Vagina (tissue), 2 donors: ENCODE data around the gene AGPS. TPM values are rescaled to one million over a fixed set of nuclear protein-coding genes. Genes with fewer than 3 reads are reported as not detected.

Experiments used
- DNase-seq, 2 donors: peaks; one replicate each; pipeline ENCODE4 v3.0.0-alpha.2; 2017; ENCODE audit errors: extremely low spot score in 2 of 2
- H3K27ac ChIP-seq: fragments of 200-600 bp; sonication (generic); one replicate; pipeline ENCODE4 v1.5.1; 2019
- H3K27me3 ChIP-seq: fragments of 200-600 bp; sonication (generic); one replicate; pipeline ENCODE4 v1.5.1; 2019
- H3K36me3 ChIP-seq, 2 donors: fragments of 200-600 bp; sonication (generic); one replicate each; pipeline ENCODE4 v1.5.1; 2017 to 2019
- H3K4me1 ChIP-seq: fragments of 200-600 bp; sonication (generic); one replicate; pipeline ENCODE4 v1.5.1; 2019
- H3K4me3 ChIP-seq, 2 donors: fragments of 200-600 bp; sonication (generic); 1 replicate in 1 of 2; 2 replicates in 1 of 2; pipeline ENCODE4 v1.5.1; 2016 to 2019
- H3K9me3 ChIP-seq: fragments of 200-600 bp; sonication (generic); one replicate; pipeline ENCODE4 v1.5.1; 2019
- POLR2A ChIP-seq, 2 donors: fragments of 450-650 bp; IDR thresholded peaks; one replicate each; pipeline ENCODE4 v1.6.1; 2017; ENCODE audit warnings: antibody characterized with exemption in 2 of 2, mild to moderate bottlenecking in 2 of 2, moderate library complexity in 2 of 2
- POLR2AphosphoS5 ChIP-seq, 2 donors: sonication (generic); formaldehyde crosslinking; IDR thresholded peaks; one replicate each; pipeline ENCODE4 v1.9.0; 2017; ENCODE audit warnings: antibody characterized with exemption in 2 of 2, mild to moderate bottlenecking in 2 of 2, low read depth in 1 of 2; ENCODE audit not compliant: insufficient read depth in 1 of 2
- intact Hi-C: fragments of 100-400 bp; cut with DNase I; formaldehyde crosslinking; loops from one replicate; pipeline ENCODE4 v1.15.1; 2023
- total RNA-seq: library from RNA; depleted of rRNA; stranded (reverse); fragments of >200 nt; gene quantifications from one replicate; pipeline ENCODE4 v1.2.3, GENCODE V29; 2016
- TF ChIP-seq, protein P1 (sequence below), 3 experiments: fragments of 450-650 bp in 2 of 3; fragments of 200-600 bp in 1 of 3; sonication (generic) in 1 of 3; IDR thresholded peaks; one replicate each; pipeline ENCODE4 v1.5.1; 2017 to 2019; ENCODE audit warnings: antibody characterized with exemption in 3 of 3, mild to moderate bottlenecking in 2 of 3, moderate library complexity in 2 of 3

The AGPS gene
- total RNA-seq, 1 donor from 2014 or later, result 27.3 TPM

DNA sequence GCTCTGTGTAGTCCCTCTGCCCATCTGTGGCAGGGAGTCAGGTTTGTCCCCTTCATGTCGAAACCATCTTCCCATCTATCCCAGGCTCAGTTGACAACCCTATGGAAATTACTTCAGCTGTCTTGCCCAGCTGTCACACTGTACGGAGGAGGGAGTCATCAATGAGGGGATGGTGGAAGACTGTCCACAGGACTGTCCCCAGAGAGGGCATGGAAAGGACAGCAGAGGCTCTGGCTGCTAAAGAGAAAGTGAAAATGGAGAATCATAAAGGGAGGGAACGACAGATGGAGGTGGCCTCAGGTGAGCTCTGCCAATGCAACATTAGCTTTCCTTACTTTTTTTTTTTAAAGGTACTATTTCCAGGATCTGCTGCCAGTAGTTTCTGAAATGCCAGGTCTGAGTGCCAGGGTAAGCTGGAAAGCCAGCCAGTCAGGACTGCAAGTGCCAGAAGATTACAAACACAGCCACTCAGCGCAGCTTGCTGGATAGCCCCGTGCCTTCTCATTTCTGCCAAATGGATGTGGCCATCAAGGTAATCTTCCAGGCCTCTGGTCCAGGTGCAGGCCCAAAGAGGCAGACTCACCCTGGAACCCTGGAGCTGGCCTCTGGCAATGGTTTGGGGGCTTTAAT lies 192.8 kb downstream of the AGPS start:
- no peaks in the 10 kb centered on the region for H3K27me3 ChIP-seq
- TF ChIP-seq, protein P1, sequence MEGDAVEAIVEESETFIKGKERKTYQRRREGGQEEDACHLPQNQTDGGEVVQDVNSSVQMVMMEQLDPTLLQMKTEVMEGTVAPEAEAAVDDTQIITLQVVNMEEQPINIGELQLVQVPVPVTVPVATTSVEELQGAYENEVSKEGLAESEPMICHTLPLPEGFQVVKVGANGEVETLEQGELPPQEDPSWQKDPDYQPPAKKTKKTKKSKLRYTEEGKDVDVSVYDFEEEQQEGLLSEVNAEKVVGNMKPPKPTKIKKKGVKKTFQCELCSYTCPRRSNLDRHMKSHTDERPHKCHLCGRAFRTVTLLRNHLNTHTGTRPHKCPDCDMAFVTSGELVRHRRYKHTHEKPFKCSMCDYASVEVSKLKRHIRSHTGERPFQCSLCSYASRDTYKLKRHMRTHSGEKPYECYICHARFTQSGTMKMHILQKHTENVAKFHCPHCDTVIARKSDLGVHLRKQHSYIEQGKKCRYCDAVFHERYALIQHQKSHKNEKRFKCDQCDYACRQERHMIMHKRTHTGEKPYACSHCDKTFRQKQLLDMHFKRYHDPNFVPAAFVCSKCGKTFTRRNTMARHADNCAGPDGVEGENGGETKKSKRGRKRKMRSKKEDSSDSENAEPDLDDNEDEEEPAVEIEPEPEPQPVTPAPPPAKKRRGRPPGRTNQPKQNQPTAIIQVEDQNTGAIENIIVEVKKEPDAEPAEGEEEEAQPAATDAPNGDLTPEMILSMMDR (IDR thresholded peaks at IDR 0.05), result no peak
- TF ChIP-seq POLR2A (IDR thresholded peaks at IDR 0.05) (no peak), POLR2AphosphoS5 (IDR thresholded peaks at IDR 0.05; ENCODE audit: insufficient read depth in 1 of 2, low read depth in 1 of 2) (no peak)
- H3K4me3 ChIP-seq, result no peak overlapping the region
- no peaks in the 10 kb centered on the region for H3K36me3 ChIP-seq
- H3K27ac ChIP-seq, result no peak overlapping the region
- no peak for DNase-seq
- H3K4me1 ChIP-seq, result no peaks in the 10 kb centered on the region
- intact Hi-C loops, result no loop called here
- no peaks in the 10 kb centered on the region for H3K9me3 ChIP-seq

DNA sequence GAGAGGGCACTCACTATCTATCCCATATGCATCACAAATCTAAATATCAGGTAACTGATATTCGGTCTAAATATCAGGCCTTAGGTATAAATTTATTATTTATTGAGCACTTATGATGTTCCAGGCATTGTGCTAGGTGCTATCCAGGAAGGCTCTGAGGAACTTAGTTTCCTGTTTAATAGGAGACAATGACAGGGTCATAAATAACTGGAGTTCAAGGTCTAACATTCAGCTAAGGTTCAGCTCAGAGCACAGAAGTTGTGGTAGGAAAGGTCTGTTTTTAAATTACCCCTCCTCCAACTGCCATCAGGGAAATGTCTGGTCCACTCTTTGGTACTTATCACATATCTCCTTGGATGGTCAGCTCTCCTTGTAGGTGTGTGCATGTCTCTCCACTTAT lies 193.6 kb downstream of the AGPS start:
- Histone ChIP-seq H3K27ac (no peak overlapping the region), H3K4me3 (no peak overlapping the region), H3K27me3 (no peaks in the 10 kb centered on the region), H3K4me1 (no peaks in the 10 kb centered on the region), H3K36me3 (no peaks in the 10 kb centered on the region), H3K9me3 (no peaks in the 10 kb centered on the region)
- no peak for TF ChIP-seq POLR2AphosphoS5 (IDR thresholded peaks at IDR 0.05; ENCODE audit: insufficient read depth in 1 of 2, low read depth in 1 of 2)
- DNase-seq, result no peak
- intact Hi-C loops, result no loop called here

DNA sequence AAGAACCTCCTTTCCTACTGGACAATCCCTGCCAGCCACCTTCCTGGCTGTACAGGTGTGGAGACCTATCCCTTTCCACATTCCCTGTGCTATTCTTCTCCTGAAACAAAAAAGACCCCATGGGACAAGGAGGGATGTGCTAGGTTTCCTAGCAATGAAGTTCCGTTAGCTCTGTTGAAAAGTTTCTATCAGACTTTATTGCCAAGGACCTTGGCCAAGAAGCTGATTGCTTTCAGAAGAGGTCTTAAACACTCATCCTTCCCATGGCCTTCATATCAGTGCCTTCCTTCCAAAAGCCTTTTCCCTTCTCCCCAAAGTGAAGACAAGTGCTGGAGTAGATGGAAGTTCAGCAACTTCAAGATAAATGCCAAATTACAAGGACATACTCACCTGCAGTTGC lies 194.8 kb downstream of the AGPS start:
- Histone ChIP-seq H3K9me3 (no peaks in the 10 kb centered on the region), H3K27ac (no peak overlapping the region), H3K27me3 (no peaks in the 10 kb centered on the region), H3K4me1 (no peaks in the 10 kb centered on the region), H3K4me3 (no peak overlapping the region), H3K36me3 (no peaks in the 10 kb centered on the region)
- TF ChIP-seq POLR2AphosphoS5 (IDR thresholded peaks at IDR 0.05; ENCODE audit: insufficient read depth in 1 of 2, low read depth in 1 of 2) (no peak), POLR2A (IDR thresholded peaks at IDR 0.05) (no peak)
- TF ChIP-seq, protein P1 (IDR thresholded peaks at IDR 0.05), result no peak
- no peak for DNase-seq
- intact Hi-C loops, result no loop called here

DNA sequence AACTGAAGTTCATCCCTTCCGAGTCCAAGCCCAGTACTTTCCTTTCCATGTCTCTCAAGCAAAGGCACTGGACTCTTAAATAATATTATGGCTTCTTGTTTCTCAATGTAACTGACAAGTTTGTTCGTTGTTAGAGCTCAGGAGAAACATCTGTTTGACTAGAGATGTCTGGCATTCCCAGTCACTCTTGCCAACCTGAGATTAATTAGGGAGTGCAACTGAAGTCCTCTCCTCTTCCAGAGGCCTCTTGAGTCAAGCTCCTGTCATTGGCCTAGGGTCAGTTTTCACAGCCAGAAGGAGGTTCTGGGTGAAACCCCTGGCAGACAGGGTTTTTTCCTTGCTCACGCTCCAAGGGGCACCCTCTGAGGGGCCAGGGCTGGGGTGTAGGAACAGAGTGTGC lies 196.1 kb downstream of the AGPS start:
- no peaks in the 10 kb centered on the region for H3K4me1 ChIP-seq
- no peak overlapping the region for H3K27ac ChIP-seq
- H3K9me3 ChIP-seq, result no peaks in the 10 kb centered on the region
- TF ChIP-seq POLR2AphosphoS5 (IDR thresholded peaks at IDR 0.05; ENCODE audit: insufficient read depth in 1 of 2, low read depth in 1 of 2) (no peak), POLR2A (IDR thresholded peaks at IDR 0.05) (no peak)
- no peak overlapping the region for H3K4me3 ChIP-seq
- intact Hi-C loops, result no loop called here
- no peaks in the 10 kb centered on the region for H3K36me3 ChIP-seq
- no peaks in the 10 kb centered on the region for H3K27me3 ChIP-seq
- peak in 1 of 2 donors; percentile 40 for DNase-seq

DNA sequence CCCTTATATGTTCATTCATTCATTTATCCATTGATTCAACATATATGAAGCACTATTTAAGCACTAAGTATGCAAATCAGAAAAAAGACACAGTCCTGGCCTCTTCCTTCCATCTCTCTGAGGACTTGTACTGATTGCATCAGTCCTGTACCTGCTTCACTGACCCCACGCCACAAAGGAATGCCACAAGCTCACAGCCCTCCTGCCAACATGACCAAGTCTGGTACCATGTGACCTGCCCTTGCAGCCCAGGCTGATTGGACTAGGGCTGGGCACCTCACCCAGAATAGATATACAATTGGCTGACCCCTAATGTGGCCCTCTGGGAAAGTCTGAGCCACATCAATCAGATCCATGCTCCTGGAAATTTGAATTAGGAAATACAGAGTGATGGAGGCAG lies 196.6 kb downstream of the AGPS start:
- DNase-seq, result peak in 1 of 2 donors; percentile 47
- Histone ChIP-seq H3K36me3 (no peaks in the 10 kb centered on the region), H3K27ac (no peak overlapping the region), H3K4me3 (no peak overlapping the region), H3K4me1 (no peaks in the 10 kb centered on the region), H3K27me3 (no peaks in the 10 kb centered on the region), H3K9me3 (no peaks in the 10 kb centered on the region)
- intact Hi-C loops, result no loop called here
- TF ChIP-seq, protein P1 (IDR thresholded peaks at IDR 0.05), result no peak
- TF ChIP-seq POLR2A (IDR thresholded peaks at IDR 0.05) (no peak), POLR2AphosphoS5 (IDR thresholded peaks at IDR 0.05; ENCODE audit: insufficient read depth in 1 of 2, low read depth in 1 of 2) (no peak)

DNA sequence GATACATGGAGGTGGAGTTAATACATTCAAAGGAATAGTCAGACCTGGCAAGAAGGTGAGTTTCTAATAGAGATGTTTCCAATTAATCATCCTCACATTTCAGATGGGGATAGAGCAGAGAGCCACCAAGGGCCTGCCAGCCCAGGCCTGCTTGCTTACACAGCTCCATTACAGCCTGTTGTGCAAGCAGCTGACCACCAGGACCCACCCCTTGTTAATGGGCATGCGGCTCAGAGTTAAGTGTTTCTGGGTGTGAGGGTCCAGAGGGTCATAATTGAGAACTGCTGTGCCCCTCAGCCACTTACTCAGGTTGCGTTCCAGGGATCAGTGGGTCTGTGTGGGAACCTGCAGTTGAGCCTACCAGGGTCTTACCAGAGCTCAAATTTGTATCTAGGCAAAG lies 199.8 kb downstream of the AGPS start:
- Histone ChIP-seq H3K36me3 (no peaks in the 10 kb centered on the region), H3K4me3 (no peak overlapping the region), H3K4me1 (no peaks in the 10 kb centered on the region), H3K27ac (no peak overlapping the region), H3K9me3 (no peaks in the 10 kb centered on the region), H3K27me3 (no peaks in the 10 kb centered on the region)
- DNase-seq, result peak in 1 of 2 donors; percentile 27
- TF ChIP-seq POLR2AphosphoS5 (IDR thresholded peaks at IDR 0.05; ENCODE audit: insufficient read depth in 1 of 2, low read depth in 1 of 2) (no peak), POLR2A (IDR thresholded peaks at IDR 0.05) (no peak)
- TF ChIP-seq, protein P1 (IDR thresholded peaks at IDR 0.05), result no peak
- intact Hi-C loops, result no loop called here
